K562 (cell line): ENCODE results near the gene CCL24. TPM values are rescaled to one million over a fixed set of nuclear protein-coding genes. Genes with fewer than 3 reads are reported as not detected.

Experiments used
- ATAC-seq: fragments of 200-7000 bp; cut with Tn5 transposase; 3 replicates; pipeline ENCODE4 v1.9.1; 2020; ENCODE audit warnings: moderate library complexity
- BruUV-seq: library from RNA; stranded (reverse); fragments of 400-500 nt; replicated peaks from 2 replicates; lab custom pipeline; 2021; lab: Mats Ljungman, UMichigan
- CTCF ChIA-PET: fragments of 300-600 bp; formaldehyde crosslinking; extraction: SDS; loops from one replicate; lab custom pipeline; 2021; ENCODE audit warnings: low intra/inter-chr PET ratio; lab: Yijun Ruan, JAX
- POLR2A ChIA-PET: fragments of 300-600, 350-650 bp; sonication (Branson Sonifier 250); formaldehyde crosslinking; extraction: SDS; loops from one replicate; lab custom pipeline; 2021; ENCODE audit warnings: antibody characterized with exemption, inconsistent platforms; lab: Yijun Ruan, JAX
- DNase-seq, 4 experiments: peaks; one replicate each; pipeline versions ENCODE4 v3.0.0 to v3.0.0-alpha.2; 2011 to 2018; ENCODE audit warnings: low spot score in 3 of 4, mixed read lengths in 3 of 4; ENCODE audit errors: extremely low read depth in 1 of 4
- FAIRE-seq: peaks from 2 replicates; lab custom pipeline; 2011; peaks lifted over from hg19 to GRCh38; lab: Jason Lieb, UNC
- H2AFZ ChIP-seq: 2 replicates; pipeline ENCODE4 v1.6.0; 2011; ENCODE audit warnings: low read depth, low read length, control low read depth, inconsistent platforms
- H3K27ac ChIP-seq: fragments of 200-600 bp; 3 replicates; pipeline ENCODE4 v1.8.0; 2011; ENCODE audit warnings: low read depth, mild to moderate bottlenecking, control low read depth, inconsistent platforms, low read length, moderate library complexity, mixed read lengths; ENCODE audit errors: extremely low read depth
- H3K27me3 ChIP-seq, 2 experiments: fragments of 300-600 bp in 1 of 2; 2 replicates in 1 of 2; 3 replicates in 1 of 2; pipeline versions ENCODE4 v1.6.0 to v1.8.0; 2011; ENCODE audit warnings: inconsistent platforms in 2 of 2, low read length in 2 of 2, mild to moderate bottlenecking in 1 of 2, mixed read lengths in 1 of 2, moderate library complexity in 1 of 2; ENCODE audit not compliant: control insufficient read depth in 2 of 2, insufficient read depth in 2 of 2
- H3K36me3 ChIP-seq: fragments of 300-600 bp; 3 replicates; pipeline ENCODE4 v1.8.0; 2011; ENCODE audit warnings: mild to moderate bottlenecking, low read length, inconsistent platforms; ENCODE audit not compliant: control insufficient read depth, insufficient read depth
- H3K4me1 ChIP-seq, 2 experiments: fragments of 200-600 bp in 1 of 2; replicated peaks in 1 of 2; 2 replicates in 1 of 2; 3 replicates in 1 of 2; pipeline versions ENCODE4 v1.5.1 to v1.8.0; 2011; ENCODE audit warnings: inconsistent platforms in 2 of 2, low read length in 2 of 2, mild to moderate bottlenecking in 1 of 2, mixed read lengths in 1 of 2, moderate library complexity in 1 of 2; ENCODE audit not compliant: control insufficient read depth in 2 of 2, insufficient read depth in 2 of 2
- H3K4me2 ChIP-seq: 2 replicates; pipeline ENCODE4 v1.6.1; 2011; ENCODE audit warnings: low read length, control low read depth, inconsistent platforms, mixed read lengths; ENCODE audit not compliant: insufficient read depth
- H3K4me3 ChIP-seq: fragments of 200-600 bp; sonication (generic), shearing (Covaris generic); 2 replicates; pipeline ENCODE4 v1.5.1; 2016; ENCODE audit warnings: control low read depth, inconsistent platforms
- H3K79me2 ChIP-seq: fragments of 200-600 bp; 3 replicates; pipeline ENCODE4 v1.8.0; 2011; ENCODE audit warnings: low read length, inconsistent platforms; ENCODE audit not compliant: control insufficient read depth, insufficient read depth
- H3K9ac ChIP-seq, 2 experiments: 2 replicates each; pipeline versions ENCODE4 v1.6.0 to v1.6.1; 2011; ENCODE audit warnings: low read depth in 2 of 2, low read length in 2 of 2, control low read depth in 1 of 2, inconsistent platforms in 1 of 2, mild to moderate bottlenecking in 1 of 2, mixed read lengths in 1 of 2; ENCODE audit not compliant: insufficient read depth in 1 of 2
- H3K9me1 ChIP-seq: one replicate; pipeline ENCODE4 v1.6.0; 2011; ENCODE audit warnings: inconsistent platforms, mild to moderate bottlenecking, low read length, moderate library complexity; ENCODE audit not compliant: control insufficient read depth, insufficient read depth
- H3K9me3 ChIP-seq: replicated peaks from 2 replicates; pipeline ENCODE4 v1.5.1; 2011; ENCODE audit warnings: low read depth, low read length, inconsistent platforms; ENCODE audit not compliant: control insufficient read depth, insufficient read depth
- H4K20me1 ChIP-seq: replicated peaks from 2 replicates; pipeline ENCODE4 v1.6.1; 2011; ENCODE audit warnings: low read length, inconsistent platforms, mixed read lengths; ENCODE audit not compliant: control insufficient read depth, insufficient read depth
- EP300 ChIP-seq: IDR thresholded peaks from 2 replicates; pipeline ENCODE4 v1.6.1; 2012; ENCODE audit warnings: low read length, improper control_type of control experiment
- TCF7 ChIP-seq: sonication (generic); IDR thresholded peaks from 2 replicates; pipeline ENCODE4 v1.6.1; 2016; ENCODE audit warnings: antibody characterized with exemption, borderline replicate concordance
- TCFL5 ChIP-seq: fragments of 250-450 bp; sonication (Bioruptor Pico); conservative IDR thresholded peaks from 2 replicates; pipeline ENCODE4 v1.6.1; 2021; ENCODE audit warnings: mild to moderate bottlenecking, moderate library complexity, matching md5 sums
- XRCC4 ChIP-seq: IDR thresholded peaks from one replicate; pipeline ENCODE4 v1.6.1; 2011; ENCODE audit not compliant: insufficient read depth, insufficient read length; ENCODE audit errors: extremely low read depth
- ZNF347 ChIP-seq: fragments of 450-650 bp; formaldehyde crosslinking; IDR thresholded peaks from 2 replicates; pipeline ENCODE4 v1.4.0; 2020; ENCODE audit warnings: low read depth, mild to moderate bottlenecking, moderate library complexity
- WGBS: fragments of 100-300 bp; shearing (Covaris generic); methylation state at CpG from one replicate; pipeline ENCODE4 v1.1.6; 2016; ENCODE audit warnings: low coverage, mixed read lengths; ENCODE audit not compliant: insufficient coverage; ENCODE audit errors: missing lambda C conversion rate; 5-methylcytosine and 5-hydroxymethylcytosine counted together
- in situ Hi-C: fragments of 300-500 bp; cut with MboI; formaldehyde crosslinking; loops from 4 replicates; pipeline ENCODE4 v1.15.0; 2018; ENCODE audit warnings: inconsistent platforms, mixed read lengths
- intact Hi-C: fragments of 100-400 bp; cut with micrococcal nuclease; formaldehyde crosslinking; loops from 2 replicates; pipeline ENCODE4 v1.14.2; 2022
- polyA plus RNA-seq, 8 experiments: library from polyadenylated mRNA; depleted of rRNA in 4 of 8; stranded (reverse) in 5 of 8; unstranded in 3 of 8; fragments of >200 nt; fragmentation: Nextera tagmentation in 2 of 8; fragmentation: Illumina TruSeq in 1 of 8; extraction: Ambion mirVana in 2 of 8; extraction: Trizol in 1 of 8; gene quantifications; 2 replicates each; pipeline versions ENCODE4 v1.2.1 to v1.2.3, GENCODE V29; 2011 to 2014; ENCODE audit warnings: inconsistent platforms in 1 of 8, missing spikeins in 1 of 8
- total RNA-seq, 7 experiments: library from RNA; depleted of rRNA in 6 of 7; stranded (reverse); fragments of >200 nt in 6 of 7; fragmentation: Illumina TruSeq in 2 of 7; extraction: Trizol in 2 of 7; gene quantifications; 2 replicates each; pipeline versions ENCODE4 v1.2.1 to v1.2.3, GENCODE V29; 2011 to 2021; ENCODE audit warnings: low replicate concordance in 1 of 7
- TF ChIP-seq, protein P1 (sequence below): fragments of 250-450 bp; sonication (Bioruptor Pico); IDR thresholded peaks from 2 replicates; pipeline ENCODE4 v1.4.0; 2020
- TF ChIP-seq, protein P2 (sequence below): fragments of 450-650 bp; IDR thresholded peaks from 2 replicates; pipeline ENCODE4 v1.6.1; 2016; ENCODE audit warnings: low read depth

CCL24 gene
- total and polyA plus RNA-seq, 9 of the 15 experiments (the other 6 are each of a cell fraction or from before 2014, with no cell fraction given): 0.45 to 3.6 (median 0.95) TPM; not detected in 1

DNA sequence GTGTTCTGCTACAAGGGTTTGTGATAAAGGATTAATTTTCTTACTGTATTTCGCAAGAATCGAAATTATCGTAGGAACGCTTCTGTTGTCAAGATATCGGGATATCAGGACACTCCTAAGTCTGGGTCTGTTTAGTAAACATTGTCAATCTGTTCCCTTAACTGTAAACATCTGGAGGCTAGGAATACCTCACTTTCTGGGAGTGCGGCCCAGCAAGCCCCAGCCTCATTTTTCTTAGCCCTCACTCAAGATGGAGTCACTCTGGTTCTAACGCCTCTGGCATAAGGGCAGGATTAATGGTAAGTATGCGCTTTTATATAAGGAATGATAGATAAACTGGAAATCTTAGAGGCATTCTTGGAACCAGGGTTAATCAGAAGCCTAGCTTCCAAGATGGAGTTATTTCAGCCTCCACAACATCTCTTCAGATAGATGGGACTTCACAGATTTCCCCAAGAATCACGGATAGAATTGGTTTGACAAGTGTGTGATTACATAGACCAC, 30.1 kb upstream of the CCL24 start:
- FAIRE-seq: no peak
- no peaks in the 10 kb centered on the region for H3K36me3 ChIP-seq
- ATAC-seq: no peak
- no peaks in the 10 kb centered on the region for H3K9me3 ChIP-seq
- no peaks in the 10 kb centered on the region for H4K20me1 ChIP-seq
- peak overlapping the region; percentile 80; the same call in 1 of the 2 replicates for H2AFZ ChIP-seq
- H3K4me2 ChIP-seq: 0 out of 2 replicates have a peak overlapping the region, but pooled peaks have one; percentile 77
- H3K4me1 ChIP-seq: peaks cover 13 to 20% of the 10 kb centered on the region in 2 experiments
- DNase-seq: no peak
- H3K9me1 ChIP-seq: no peaks in the 10 kb centered on the region
- WGBS: 58% methylated on average over 9 of the region's 9 CpGs
- H3K9ac ChIP-seq: peak overlapping the region in 1 of 2 experiments; percentile 59; a peak in 1 of 4 replicates
- no TSS peak for BruUV-seq
- H3K4me3 ChIP-seq: no peak overlapping the region
- CTCF ChIA-PET: no interaction called here
- intact Hi-C loops (loop anchor here (2.0 to 5.0 kb wide), 2 partner anchors 29 to 71 kb away; partner anchors contain the start of gene CCL26), in situ Hi-C loops (no loop called here)
- no peaks in the 10 kb centered on the region for H3K79me2 ChIP-seq
- H3K27ac ChIP-seq: peak overlapping the region; percentile 82; the same call in 1 of the 3 replicates
- no peaks in the 10 kb centered on the region for H3K27me3 ChIP-seq
- POLR2A ChIA-PET: interaction anchor here (0.7 to 1.3 kb wide), 4 partner anchors 23 to 201 kb away, joined by 3 to 4 read pairs (median 4); no protein-coding TSS in a partner anchor
- no peak for TF ChIP-seq XRCC4
- TF ChIP-seq, protein P1, sequence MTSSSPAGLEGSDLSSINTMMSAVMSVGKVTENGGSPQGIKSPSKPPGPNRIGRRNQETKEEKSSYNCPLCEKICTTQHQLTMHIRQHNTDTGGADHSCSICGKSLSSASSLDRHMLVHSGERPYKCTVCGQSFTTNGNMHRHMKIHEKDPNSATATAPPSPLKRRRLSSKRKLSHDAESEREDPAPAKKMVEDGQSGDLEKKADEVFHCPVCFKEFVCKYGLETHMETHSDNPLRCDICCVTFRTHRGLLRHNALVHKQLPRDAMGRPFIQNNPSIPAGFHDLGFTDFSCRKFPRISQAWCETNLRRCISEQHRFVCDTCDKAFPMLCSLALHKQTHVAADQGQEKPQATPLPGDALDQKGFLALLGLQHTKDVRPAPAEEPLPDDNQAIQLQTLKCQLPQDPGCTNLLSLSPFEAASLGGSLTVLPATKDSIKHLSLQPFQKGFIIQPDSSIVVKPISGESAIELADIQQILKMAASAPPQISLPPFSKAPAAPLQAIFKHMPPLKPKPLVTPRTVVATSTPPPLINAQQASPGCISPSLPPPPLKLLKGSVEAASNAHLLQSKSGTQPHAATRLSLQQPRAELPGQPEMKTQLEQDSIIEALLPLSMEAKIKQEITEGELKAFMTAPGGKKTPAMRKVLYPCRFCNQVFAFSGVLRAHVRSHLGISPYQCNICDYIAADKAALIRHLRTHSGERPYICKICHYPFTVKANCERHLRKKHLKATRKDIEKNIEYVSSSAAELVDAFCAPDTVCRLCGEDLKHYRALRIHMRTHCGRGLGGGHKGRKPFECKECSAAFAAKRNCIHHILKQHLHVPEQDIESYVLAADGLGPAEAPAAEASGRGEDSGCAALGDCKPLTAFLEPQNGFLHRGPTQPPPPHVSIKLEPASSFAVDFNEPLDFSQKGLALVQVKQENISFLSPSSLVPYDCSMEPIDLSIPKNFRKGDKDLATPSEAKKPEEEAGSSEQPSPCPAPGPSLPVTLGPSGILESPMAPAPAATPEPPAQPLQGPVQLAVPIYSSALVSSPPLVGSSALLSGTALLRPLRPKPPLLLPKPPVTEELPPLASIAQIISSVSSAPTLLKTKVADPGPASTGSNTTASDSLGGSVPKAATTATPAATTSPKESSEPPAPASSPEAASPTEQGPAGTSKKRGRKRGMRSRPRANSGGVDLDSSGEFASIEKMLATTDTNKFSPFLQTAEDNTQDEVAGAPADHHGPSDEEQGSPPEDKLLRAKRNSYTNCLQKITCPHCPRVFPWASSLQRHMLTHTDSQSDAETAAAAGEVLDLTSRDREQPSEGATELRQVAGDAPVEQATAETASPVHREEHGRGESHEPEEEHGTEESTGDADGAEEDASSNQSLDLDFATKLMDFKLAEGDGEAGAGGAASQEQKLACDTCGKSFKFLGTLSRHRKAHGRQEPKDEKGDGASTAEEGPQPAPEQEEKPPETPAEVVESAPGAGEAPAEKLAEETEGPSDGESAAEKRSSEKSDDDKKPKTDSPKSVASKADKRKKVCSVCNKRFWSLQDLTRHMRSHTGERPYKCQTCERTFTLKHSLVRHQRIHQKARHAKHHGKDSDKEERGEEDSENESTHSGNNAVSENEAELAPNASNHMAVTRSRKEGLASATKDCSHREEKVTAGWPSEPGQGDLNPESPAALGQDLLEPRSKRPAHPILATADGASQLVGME (CRISPR knock-in tag): peak; percentile 75; the same call in 1 of the 2 replicates
- TF ChIP-seq TCF7: no peak
- TF ChIP-seq ZNF347 (CRISPR knock-in tag): no peak
- no peak for TF ChIP-seq EP300
- TF ChIP-seq, protein P2, sequence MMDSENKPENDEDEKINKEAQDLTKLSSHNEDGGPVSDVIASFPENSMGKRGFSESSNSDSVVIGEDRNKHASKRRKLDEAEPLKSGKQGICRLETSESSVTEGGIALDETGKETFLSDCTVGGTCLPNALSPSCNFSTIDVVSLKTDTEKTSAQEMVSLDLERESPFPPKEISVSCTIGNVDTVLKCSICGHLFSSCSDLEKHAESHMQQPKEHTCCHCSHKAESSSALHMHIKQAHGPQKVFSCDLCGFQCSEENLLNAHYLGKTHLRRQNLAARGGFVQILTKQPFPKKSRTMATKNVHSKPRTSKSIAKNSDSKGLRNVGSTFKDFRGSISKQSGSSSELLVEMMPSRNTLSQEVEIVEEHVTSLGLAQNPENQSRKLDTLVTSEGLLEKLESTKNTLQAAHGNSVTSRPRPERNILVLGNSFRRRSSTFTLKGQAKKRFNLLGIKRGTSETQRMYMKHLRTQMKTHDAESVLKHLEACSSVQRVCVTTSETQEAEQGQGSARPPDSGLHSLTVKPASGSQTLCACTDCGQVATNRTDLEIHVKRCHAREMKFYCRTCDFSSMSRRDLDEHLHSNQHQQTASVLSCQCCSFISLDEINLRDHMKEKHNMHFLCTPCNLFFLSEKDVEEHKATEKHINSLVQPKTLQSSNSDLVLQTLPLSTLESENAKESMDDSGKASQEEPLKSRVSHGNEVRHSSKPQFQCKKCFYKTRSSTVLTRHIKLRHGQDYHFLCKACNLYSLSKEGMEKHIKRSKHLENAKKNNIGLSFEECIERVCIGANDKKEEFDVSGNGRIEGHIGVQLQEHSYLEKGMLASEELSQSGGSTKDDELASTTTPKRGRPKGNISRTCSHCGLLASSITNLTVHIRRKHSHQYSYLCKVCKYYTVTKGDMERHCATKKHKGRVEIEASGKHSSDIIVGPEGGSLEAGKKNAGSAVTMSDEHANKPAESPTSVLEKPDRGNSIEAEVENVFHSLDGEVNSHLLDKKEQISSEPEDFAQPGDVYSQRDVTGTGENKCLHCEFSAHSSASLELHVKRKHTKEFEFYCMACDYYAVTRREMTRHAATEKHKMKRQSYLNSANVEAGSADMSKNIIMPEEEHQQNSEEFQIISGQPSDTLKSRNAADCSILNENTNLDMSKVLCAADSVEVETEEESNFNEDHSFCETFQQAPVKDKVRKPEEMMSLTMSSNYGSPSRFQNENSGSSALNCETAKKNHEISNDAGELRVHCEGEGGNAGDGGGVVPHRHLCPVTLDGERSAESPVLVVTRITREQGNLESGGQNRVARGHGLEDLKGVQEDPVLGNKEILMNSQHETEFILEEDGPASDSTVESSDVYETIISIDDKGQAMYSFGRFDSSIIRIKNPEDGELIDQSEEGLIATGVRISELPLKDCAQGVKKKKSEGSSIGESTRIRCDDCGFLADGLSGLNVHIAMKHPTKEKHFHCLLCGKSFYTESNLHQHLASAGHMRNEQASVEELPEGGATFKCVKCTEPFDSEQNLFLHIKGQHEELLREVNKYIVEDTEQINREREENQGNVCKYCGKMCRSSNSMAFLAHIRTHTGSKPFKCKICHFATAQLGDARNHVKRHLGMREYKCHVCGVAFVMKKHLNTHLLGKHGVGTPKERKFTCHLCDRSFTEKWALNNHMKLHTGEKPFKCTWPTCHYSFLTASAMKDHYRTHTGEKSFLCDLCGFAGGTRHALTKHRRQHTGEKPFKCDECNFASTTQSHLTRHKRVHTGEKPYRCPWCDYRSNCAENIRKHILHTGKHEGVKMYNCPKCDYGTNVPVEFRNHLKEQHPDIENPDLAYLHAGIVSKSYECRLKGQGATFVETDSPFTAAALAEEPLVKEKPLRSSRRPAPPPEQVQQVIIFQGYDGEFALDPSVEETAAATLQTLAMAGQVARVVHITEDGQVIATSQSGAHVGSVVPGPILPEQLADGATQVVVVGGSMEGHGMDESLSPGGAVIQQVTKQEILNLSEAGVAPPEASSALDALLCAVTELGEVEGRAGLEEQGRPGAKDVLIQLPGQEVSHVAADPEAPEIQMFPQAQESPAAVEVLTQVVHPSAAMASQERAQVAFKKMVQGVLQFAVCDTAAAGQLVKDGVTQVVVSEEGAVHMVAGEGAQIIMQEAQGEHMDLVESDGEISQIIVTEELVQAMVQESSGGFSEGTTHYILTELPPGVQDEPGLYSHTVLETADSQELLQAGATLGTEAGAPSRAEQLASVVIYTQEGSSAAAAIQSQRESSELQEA: no peak
- 0 out of 2 replicates have a peak, but pooled peaks have one; percentile 59 for TF ChIP-seq TCFL5
